ENCODE results near the gene SETD1A. TPM values are rescaled to one million over a fixed set of nuclear protein-coding genes. Genes with fewer than 3 reads are reported as not detected.

Gene SETD1A
- total RNA-seq, 1 experiment from 2014 or later, result 33.2 TPM

- Histone ChIP-seq H4K20me1 (ENCODE audit: insufficient read depth) (no peaks in the 10 kb centered on the region), H3K36me3 (ENCODE audit: low read depth) (no peaks in the 10 kb centered on the region), H3K27ac (no peak overlapping the region), H3K4me3 (no peak overlapping the region), H3K4me2 (no peak overlapping the region), H3K9me2 (ENCODE audit: insufficient read depth) (no peaks in the 10 kb centered on the region), H3K27me3 (ENCODE audit: insufficient read depth, low read depth) (no peaks in the 10 kb centered on the region), H3K79me2 (ENCODE audit: low read depth) (no peaks in the 10 kb centered on the region), H2AFZ (no peak overlapping the region), H3K4me1 (replicated peaks; ENCODE audit: insufficient read depth) (no peaks in the 10 kb centered on the region), H3F3A (ENCODE audit: insufficient read depth, low read depth) (peaks cover 10% of the 10 kb centered on the region; the same call in 1 of the 2 replicates), H3K9me3 (ENCODE audit: insufficient read depth, low read depth) (no peaks in the 10 kb centered on the region)
- intact Hi-C loops (cut with micrococcal nuclease; ENCODE audit: unreplicated experiment), result no loop called here
- DNase-seq, result no peak
- CTCF ChIA-PET, result interaction anchor here (0.6 kb wide), 1 partner anchor 15 kb away, joined by 3 read pairs; no protein-coding TSS in a partner anchor
- BruUV-seq (replicated peaks), result no TSS peak
- no peak for TF ChIP-seq EZH2 (IDR thresholded peaks at IDR 0.05; ENCODE audit: low read depth)
- no peak for TF ChIP-seq CTCF (conservative IDR thresholded peaks at IDR 0.05)
- POLR2A ChIA-PET (ENCODE audit: unreplicated experiment), result interaction anchor here (0.5 kb wide), 1 partner anchor 17 kb away, joined by 3 read pairs; the partner anchor contains the start of gene CTF1
Measured at GRCh38 chr16:30912794-30913412, 44.7 kb upstream of the SETD1A start.

- no peaks in the 10 kb centered on the region; the same call in 1 of the 2 replicates for H3K9me3 ChIP-seq (ENCODE audit: insufficient read depth, low read depth)
- ChIA-PET CTCF (no interaction called here), POLR2A (ENCODE audit: unreplicated experiment) (no interaction called here)
- H3F3A ChIP-seq (ENCODE audit: insufficient read depth, low read depth), result peaks cover 5% of the 10 kb centered on the region; the same call in 1 of the 2 replicates
- no peaks in the 10 kb centered on the region for H3K27me3 ChIP-seq (ENCODE audit: insufficient read depth, low read depth)
- H3K9me2 ChIP-seq (ENCODE audit: insufficient read depth), result no peaks in the 10 kb centered on the region
- H3K36me3 ChIP-seq (ENCODE audit: low read depth), result no peaks in the 10 kb centered on the region
- TF ChIP-seq CTCF (conservative IDR thresholded peaks at IDR 0.05) (no peak), EZH2 (IDR thresholded peaks at IDR 0.05; ENCODE audit: low read depth) (no peak)
- H4K20me1 ChIP-seq (ENCODE audit: insufficient read depth), result no peaks in the 10 kb centered on the region
- H3K27ac ChIP-seq, result no peak overlapping the region
- BruUV-seq (replicated peaks), result no TSS peak
- no peak overlapping the region for H3K4me2 ChIP-seq
- no peak overlapping the region for H3K4me3 ChIP-seq
- intact Hi-C loops (cut with micrococcal nuclease; ENCODE audit: unreplicated experiment), result no loop called here
- no peak for DNase-seq
- no peaks in the 10 kb centered on the region for H3K4me1 ChIP-seq (replicated peaks; ENCODE audit: insufficient read depth)
- no peaks in the 10 kb centered on the region for H3K79me2 ChIP-seq (ENCODE audit: low read depth)
- H2AFZ ChIP-seq, result no peak overlapping the region
Measured at GRCh38 chr16:30914830-30915229, 42.7 kb upstream of the SETD1A start.

- TF ChIP-seq EZH2 (IDR thresholded peaks at IDR 0.05; ENCODE audit: low read depth) (no peak), CTCF (conservative IDR thresholded peaks at IDR 0.05) (no peak)
- H3K27ac ChIP-seq, result no peak overlapping the region
- H4K20me1 ChIP-seq (ENCODE audit: insufficient read depth), result no peaks in the 10 kb centered on the region; the same call in 1 of the 2 replicates
- DNase-seq, result no peak
- ChIA-PET POLR2A (ENCODE audit: unreplicated experiment) (interaction anchor here (0.6 to 1.3 kb wide), 3 partner anchors 37 to 134 kb away, joined by 4 to 6 read pairs (median 6); no protein-coding TSS in a partner anchor), CTCF (no interaction called here)
- H3K4me1 ChIP-seq (replicated peaks; ENCODE audit: insufficient read depth), result no peaks in the 10 kb centered on the region
- H3K4me3 ChIP-seq, result no peak overlapping the region
- H3F3A ChIP-seq (ENCODE audit: insufficient read depth, low read depth), result peaks cover 12% of the 10 kb centered on the region; the same call in 1 of the 2 replicates
- no peaks in the 10 kb centered on the region for H3K36me3 ChIP-seq (ENCODE audit: low read depth)
- peaks cover 2% of the 10 kb centered on the region; the same call in 1 of the 2 replicates for H3K79me2 ChIP-seq (ENCODE audit: low read depth)
- H3K4me2 ChIP-seq, result no peak overlapping the region
- no peaks in the 10 kb centered on the region for H3K9me2 ChIP-seq (ENCODE audit: insufficient read depth)
- intact Hi-C loops (cut with micrococcal nuclease; ENCODE audit: unreplicated experiment), result no loop called here
- no peaks in the 10 kb centered on the region for H3K27me3 ChIP-seq (ENCODE audit: insufficient read depth, low read depth)
- peaks cover 5% of the 10 kb centered on the region; the same call in 1 of the 2 replicates for H3K9me3 ChIP-seq (ENCODE audit: insufficient read depth, low read depth)
- no peak overlapping the region for H2AFZ ChIP-seq
- BruUV-seq (replicated peaks), result no TSS peak
Measured at GRCh38 chr16:30918614-30919013, 38.9 kb upstream of the SETD1A start.

Measured in PC-9 (cell line).